ENCODE results near the gene DLGAP3. TPM values are rescaled to one million over a fixed set of nuclear protein-coding genes. Genes with fewer than 3 reads are reported as not detected.

DLGAP3 gene
- total and polyA plus RNA-seq, 2 of the 13 experiments (the other 11 are each of a cell fraction or from before 2014, with no cell fraction given) = 0.03 to 0.04 TPM

DNA sequence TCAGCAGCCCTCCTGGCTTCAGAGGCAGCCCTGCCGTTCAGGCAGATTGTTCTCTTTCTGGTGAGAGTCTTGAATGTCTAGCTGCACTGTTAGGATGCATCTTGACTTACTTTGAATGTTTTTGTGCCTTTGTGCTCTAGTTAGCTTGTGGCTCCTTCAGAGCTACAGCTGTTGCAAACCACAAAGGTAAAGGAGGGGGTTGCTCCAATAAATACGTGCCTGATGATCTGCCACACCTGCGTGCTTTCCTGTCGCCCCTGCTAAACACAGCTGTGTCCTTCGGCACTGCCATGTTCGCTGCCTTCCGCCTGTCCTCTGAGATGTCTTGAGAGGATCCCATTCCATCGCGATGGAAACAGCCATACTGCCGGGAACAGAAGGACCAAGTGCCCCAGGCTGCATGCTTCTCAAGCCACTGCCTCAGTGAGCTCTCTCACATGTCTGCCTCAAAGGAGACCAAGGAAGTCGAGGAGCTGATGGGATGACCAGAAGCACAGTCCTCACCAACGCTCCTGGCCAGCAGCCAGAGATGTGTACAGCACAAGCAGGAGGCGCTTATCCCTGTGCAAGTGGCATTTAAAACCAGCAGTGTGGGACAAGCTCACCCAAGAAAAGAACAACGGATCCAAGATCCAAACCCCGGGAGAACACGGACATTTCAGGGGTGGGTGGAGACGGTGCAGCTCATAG is 57.9 kb downstream of the DLGAP3 start:
- POLR2A ChIA-PET = no interaction called here
- intact Hi-C loops (cut with micrococcal nuclease; ENCODE audit: unreplicated experiment) (no loop called here), in situ Hi-C loops (cut with HindIII; ENCODE audit: extremely low pct_ligation_motif_present, low pct_unique_long_range_greater_than_20kb) (no loop called here)
- WGBS (ENCODE audit: low lambda C conversion rate) = 2% methylated on average over 11 of the region's 17 CpGs
- Histone ChIP-seq H2AFZ (ENCODE audit: low read length) (no peak overlapping the region), H3K36me3 (replicated peaks in 1 of 2; ENCODE audit: control insufficient read depth in 1 of 2, insufficient read depth in 2 of 2, low read length in 2 of 2) (no peaks in the 10 kb centered on the region), H3K4me2 (ENCODE audit: low read depth, low read length) (no peak overlapping the region), H3K4me1 (ENCODE audit: insufficient read depth, low read length) (peaks cover 5% of the 10 kb centered on the region; the same call in 1 of the 2 replicates), H3K79me2 (ENCODE audit: insufficient read depth, low read length) (no peaks in the 10 kb centered on the region), H3K9me3 (ENCODE audit: low read length) (no peaks in the 10 kb centered on the region), H4K20me1 (ENCODE audit: insufficient read depth, low read length) (no peaks in the 10 kb centered on the region), H3K27me3 (ENCODE audit: control insufficient read depth in 1 of 2, insufficient read depth in 2 of 2, low read length in 2 of 2) (peaks cover 4 to 44% of the 10 kb centered on the region in 2 experiments), H3K4me3 (replicated peaks in 1 of 3; ENCODE audit: insufficient read depth in 1 of 3, low read depth in 2 of 3, low read length in 3 of 3) (no peak overlapping the region), H3K9ac (ENCODE audit: insufficient read depth, low read depth, low read length) (no peak overlapping the region), H3K27ac (ENCODE audit: extremely low read length, insufficient read depth, low read length) (no peak overlapping the region)
- no peak for ATAC-seq
- no TSS peak for BruUV-seq (replicated peaks)
- no peak for FAIRE-seq
- CTCF ChIA-PET (ENCODE audit: low intra/inter-chr PET ratio, low total read pairs) = no interaction called here
- DNase-seq (ENCODE audit: low spot score) = no peak
- TF ChIP-seq BHLHE40 (IDR thresholded peaks at IDR 0.05; ENCODE audit: low read length) (no peak), ATF7-NPFF (CRISPR knock-in tag; IDR thresholded peaks at IDR 0.05; ENCODE audit: low read depth) (no peak), ZNF569 (CRISPR knock-in tag; IDR thresholded peaks at IDR 0.05; ENCODE audit: borderline replicate concordance) (no peak), HNRNPL (IDR thresholded peaks at IDR 0.05; ENCODE audit: low read depth, low read length) (no peak), ZNF746 (CRISPR knock-in tag; IDR thresholded peaks at IDR 0.05) (no peak), ELF3 (CRISPR knock-in tag; IDR thresholded peaks at IDR 0.05) (no peak), ZNF543 (CRISPR knock-in tag; IDR thresholded peaks at IDR 0.05) (no peak), TCF7L2 (IDR thresholded peaks at IDR 0.05; ENCODE audit: low read depth, low read length) (no peak), ZNF292 (CRISPR knock-in tag; IDR thresholded peaks at IDR 0.05; ENCODE audit: borderline replicate concordance, low read depth) (no peak), STAT5B (CRISPR knock-in tag; IDR thresholded peaks at IDR 0.05) (no peak), ZNF44 (CRISPR knock-in tag; IDR thresholded peaks at IDR 0.05) (no peak), ZNF549 (CRISPR knock-in tag; IDR thresholded peaks at IDR 0.05) (no peak)
- TF ChIP-seq, protein P1, sequence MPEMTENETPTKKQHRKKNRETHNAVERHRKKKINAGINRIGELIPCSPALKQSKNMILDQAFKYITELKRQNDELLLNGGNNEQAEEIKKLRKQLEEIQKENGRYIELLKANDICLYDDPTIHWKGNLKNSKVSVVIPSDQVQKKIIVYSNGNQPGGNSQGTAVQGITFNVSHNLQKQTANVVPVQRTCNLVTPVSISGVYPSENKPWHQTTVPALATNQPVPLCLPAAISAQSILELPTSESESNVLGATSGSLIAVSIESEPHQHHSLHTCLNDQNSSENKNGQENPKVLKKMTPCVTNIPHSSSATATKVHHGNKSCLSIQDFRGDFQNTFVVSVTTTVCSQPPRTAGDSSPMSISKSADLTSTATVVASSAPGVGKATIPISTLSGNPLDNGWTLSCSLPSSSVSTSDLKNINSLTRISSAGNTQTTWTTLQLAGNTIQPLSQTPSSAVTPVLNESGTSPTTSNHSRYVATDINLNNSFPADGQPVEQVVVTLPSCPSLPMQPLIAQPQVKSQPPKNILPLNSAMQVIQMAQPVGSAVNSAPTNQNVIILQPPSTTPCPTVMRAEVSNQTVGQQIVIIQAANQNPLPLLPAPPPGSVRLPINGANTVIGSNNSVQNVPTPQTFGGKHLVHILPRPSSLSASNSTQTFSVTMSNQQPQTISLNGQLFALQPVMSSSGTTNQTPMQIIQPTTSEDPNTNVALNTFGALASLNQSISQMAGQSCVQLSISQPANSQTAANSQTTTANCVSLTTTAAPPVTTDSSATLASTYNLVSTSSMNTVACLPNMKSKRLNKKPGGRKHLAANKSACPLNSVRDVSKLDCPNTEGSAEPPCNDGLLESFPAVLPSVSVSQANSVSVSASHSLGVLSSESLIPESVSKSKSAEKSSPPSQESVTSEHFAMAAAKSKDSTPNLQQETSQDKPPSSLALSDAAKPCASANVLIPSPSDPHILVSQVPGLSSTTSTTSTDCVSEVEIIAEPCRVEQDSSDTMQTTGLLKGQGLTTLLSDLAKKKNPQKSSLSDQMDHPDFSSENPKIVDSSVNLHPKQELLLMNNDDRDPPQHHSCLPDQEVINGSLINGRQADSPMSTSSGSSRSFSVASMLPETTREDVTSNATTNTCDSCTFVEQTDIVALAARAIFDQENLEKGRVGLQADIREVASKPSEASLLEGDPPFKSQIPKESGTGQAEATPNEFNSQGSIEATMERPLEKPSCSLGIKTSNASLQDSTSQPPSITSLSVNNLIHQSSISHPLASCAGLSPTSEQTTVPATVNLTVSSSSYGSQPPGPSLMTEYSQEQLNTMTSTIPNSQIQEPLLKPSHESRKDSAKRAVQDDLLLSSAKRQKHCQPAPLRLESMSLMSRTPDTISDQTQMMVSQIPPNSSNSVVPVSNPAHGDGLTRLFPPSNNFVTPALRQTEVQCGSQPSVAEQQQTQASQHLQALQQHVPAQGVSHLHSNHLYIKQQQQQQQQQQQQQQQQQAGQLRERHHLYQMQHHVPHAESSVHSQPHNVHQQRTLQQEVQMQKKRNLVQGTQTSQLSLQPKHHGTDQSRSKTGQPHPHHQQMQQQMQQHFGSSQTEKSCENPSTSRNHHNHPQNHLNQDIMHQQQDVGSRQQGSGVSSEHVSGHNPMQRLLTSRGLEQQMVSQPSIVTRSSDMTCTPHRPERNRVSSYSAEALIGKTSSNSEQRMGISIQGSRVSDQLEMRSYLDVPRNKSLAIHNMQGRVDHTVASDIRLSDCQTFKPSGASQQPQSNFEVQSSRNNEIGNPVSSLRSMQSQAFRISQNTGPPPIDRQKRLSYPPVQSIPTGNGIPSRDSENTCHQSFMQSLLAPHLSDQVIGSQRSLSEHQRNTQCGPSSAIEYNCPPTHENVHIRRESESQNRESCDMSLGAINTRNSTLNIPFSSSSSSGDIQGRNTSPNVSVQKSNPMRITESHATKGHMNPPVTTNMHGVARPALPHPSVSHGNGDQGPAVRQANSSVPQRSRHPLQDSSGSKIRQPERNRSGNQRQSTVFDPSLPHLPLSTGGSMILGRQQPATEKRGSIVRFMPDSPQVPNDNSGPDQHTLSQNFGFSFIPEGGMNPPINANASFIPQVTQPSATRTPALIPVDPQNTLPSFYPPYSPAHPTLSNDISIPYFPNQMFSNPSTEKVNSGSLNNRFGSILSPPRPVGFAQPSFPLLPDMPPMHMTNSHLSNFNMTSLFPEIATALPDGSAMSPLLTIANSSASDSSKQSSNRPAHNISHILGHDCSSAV (CRISPR knock-in tag; IDR thresholded peaks at IDR 0.05; ENCODE audit: borderline replicate concordance) = no peak
- TF ChIP-seq, protein P2, sequence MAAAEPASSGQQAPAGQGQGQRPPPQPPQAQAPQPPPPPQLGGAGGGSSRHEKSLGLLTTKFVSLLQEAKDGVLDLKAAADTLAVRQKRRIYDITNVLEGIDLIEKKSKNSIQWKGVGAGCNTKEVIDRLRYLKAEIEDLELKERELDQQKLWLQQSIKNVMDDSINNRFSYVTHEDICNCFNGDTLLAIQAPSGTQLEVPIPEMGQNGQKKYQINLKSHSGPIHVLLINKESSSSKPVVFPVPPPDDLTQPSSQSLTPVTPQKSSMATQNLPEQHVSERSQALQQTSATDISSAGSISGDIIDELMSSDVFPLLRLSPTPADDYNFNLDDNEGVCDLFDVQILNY (CRISPR knock-in tag; conservative IDR thresholded peaks at IDR 0.05) = no peak
- TF ChIP-seq, protein P3, sequence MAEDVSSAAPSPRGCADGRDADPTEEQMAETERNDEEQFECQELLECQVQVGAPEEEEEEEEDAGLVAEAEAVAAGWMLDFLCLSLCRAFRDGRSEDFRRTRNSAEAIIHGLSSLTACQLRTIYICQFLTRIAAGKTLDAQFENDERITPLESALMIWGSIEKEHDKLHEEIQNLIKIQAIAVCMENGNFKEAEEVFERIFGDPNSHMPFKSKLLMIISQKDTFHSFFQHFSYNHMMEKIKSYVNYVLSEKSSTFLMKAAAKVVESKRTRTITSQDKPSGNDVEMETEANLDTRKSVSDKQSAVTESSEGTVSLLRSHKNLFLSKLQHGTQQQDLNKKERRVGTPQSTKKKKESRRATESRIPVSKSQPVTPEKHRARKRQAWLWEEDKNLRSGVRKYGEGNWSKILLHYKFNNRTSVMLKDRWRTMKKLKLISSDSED (CRISPR knock-in tag; IDR thresholded peaks at IDR 0.05) = no peak

Measured in HepG2 (cell line).